WTC11 (cell line): Measurements from ENCODE around the gene CD1B.

Source experiments
- CREM ChIP-seq: sonication (generic); formaldehyde crosslinking; IDR thresholded peaks from 2 replicates; pipeline ENCODE4 v1.8.1; 2022; ENCODE audit warnings: mild to moderate bottlenecking, missing genetic modification reagents, moderate library complexity
- JUN ChIP-seq: sonication (generic); formaldehyde crosslinking; IDR thresholded peaks from 2 replicates; pipeline ENCODE4 v1.8.0; 2023; ENCODE audit warnings: mild to moderate bottlenecking, missing genetic modification reagents
- TF ChIP-seq, protein P1 (sequence below): sonication (generic); formaldehyde crosslinking; IDR thresholded peaks from 2 replicates; pipeline ENCODE4 v1.8.1; 2023; ENCODE audit warnings: mild to moderate bottlenecking, missing genetic modification reagents
- TF ChIP-seq, protein P2 (sequence below): fragments of 200-600 bp; IDR thresholded peaks from 2 replicates; pipeline ENCODE4 v1.8.0; 2022; ENCODE audit warnings: antibody characterized with exemption

DNA sequence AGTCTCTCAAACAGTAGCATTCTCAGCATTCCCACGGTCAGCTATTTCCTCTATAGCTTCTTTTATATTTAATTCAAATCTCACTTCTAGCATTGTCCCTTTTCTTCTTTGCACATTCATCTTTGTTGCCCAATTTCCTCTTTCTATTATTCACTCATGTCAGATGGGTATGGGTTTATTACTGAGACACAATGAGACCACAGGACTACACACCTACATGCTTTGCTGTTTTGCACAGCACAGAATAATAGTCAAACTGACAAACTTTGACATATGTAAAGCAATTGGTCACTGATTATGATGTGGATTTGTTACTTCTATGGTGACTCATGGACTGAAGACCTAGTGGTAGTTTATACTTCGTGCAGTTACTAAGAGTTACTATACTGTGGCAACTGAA, 47.4 kb downstream of the CD1B start:
- TF ChIP-seq, protein P1, sequence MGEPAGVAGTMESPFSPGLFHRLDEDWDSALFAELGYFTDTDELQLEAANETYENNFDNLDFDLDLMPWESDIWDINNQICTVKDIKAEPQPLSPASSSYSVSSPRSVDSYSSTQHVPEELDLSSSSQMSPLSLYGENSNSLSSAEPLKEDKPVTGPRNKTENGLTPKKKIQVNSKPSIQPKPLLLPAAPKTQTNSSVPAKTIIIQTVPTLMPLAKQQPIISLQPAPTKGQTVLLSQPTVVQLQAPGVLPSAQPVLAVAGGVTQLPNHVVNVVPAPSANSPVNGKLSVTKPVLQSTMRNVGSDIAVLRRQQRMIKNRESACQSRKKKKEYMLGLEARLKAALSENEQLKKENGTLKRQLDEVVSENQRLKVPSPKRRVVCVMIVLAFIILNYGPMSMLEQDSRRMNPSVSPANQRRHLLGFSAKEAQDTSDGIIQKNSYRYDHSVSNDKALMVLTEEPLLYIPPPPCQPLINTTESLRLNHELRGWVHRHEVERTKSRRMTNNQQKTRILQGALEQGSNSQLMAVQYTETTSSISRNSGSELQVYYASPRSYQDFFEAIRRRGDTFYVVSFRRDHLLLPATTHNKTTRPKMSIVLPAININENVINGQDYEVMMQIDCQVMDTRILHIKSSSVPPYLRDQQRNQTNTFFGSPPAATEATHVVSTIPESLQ: no peak
- TF ChIP-seq JUN (CRISPR knock-in tag) (no peak), CREM (CRISPR knock-in tag) (no peak)
- TF ChIP-seq, protein P2, sequence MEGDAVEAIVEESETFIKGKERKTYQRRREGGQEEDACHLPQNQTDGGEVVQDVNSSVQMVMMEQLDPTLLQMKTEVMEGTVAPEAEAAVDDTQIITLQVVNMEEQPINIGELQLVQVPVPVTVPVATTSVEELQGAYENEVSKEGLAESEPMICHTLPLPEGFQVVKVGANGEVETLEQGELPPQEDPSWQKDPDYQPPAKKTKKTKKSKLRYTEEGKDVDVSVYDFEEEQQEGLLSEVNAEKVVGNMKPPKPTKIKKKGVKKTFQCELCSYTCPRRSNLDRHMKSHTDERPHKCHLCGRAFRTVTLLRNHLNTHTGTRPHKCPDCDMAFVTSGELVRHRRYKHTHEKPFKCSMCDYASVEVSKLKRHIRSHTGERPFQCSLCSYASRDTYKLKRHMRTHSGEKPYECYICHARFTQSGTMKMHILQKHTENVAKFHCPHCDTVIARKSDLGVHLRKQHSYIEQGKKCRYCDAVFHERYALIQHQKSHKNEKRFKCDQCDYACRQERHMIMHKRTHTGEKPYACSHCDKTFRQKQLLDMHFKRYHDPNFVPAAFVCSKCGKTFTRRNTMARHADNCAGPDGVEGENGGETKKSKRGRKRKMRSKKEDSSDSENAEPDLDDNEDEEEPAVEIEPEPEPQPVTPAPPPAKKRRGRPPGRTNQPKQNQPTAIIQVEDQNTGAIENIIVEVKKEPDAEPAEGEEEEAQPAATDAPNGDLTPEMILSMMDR: no peak
